Right forelimb (tissue), 1 donor: ENCODE data around the gene RPS6KC1.
"Not testable (repeated sequence)": the region's sequence is repeated elsewhere in the genome, so short reads cannot be mapped to it uniquely, and the experiment has no call there.

Source experiments
- DNase-seq: peaks from one replicate; pipeline ENCODE4 v3.0.0-alpha.2; 2018

The RPS6KC1 gene

GRCh38 chr1:213054733-213055591 is 3.9 kb downstream of the RPS6KC1 start:
- DNase-seq = no peak

DNA sequence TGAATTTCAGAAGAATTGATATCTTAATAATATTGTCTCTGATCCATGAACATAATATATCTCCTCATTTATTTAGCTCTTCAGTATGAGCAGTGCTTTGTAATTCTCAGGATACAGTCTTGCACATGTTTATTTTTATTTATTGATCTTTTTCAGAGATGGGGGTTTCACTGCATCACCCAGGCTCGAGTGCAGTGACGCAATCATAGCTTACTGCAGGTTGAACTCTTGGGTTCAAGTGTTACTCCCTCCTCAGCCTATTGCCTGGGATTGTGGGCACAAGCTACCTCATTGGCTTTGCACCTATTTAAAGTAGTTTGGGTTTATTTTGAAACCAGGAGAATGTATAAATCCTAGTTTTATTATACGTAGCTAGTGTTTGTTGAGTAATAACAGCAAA is 4.7 kb downstream of the RPS6KC1 start:
- DNase-seq = no peak

DNA sequence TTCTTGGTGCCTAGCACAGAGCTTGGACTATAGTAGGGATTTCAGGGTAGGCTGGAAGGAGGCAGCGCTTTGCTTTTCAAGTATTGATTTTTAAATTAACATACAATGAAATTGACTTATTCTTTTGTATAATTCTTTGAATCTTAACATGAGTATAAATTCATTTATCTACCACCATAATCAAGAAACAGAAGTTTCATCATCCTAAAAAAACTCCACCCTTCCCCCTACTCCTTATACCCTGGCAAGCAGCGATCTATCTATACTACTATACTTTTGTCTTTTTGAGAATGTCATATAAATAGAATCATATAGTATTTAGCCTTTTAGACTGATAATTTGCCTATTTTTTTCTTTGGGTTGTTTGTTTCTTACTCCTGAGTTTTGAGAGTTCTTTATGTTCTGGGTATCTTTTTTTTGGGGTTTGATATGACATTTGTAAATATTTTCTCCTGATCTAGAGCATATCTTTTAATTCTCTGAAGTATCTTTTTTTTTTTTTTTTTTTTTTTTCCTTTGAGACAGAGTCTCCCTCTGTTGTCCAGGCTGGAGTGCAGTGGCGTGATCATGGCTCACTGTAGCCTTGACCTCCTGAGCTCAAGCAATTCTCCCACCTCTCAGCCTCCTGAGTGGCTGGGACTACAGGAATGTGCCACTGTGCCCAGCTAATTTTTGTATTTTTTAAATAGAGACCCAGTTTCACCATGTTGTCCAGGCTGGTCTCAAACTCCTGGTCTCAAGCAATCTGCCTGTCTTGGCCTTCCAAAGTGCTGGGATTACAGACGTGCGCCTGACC is 6.4 kb downstream of the RPS6KC1 start:
- no peak for DNase-seq

DNA sequence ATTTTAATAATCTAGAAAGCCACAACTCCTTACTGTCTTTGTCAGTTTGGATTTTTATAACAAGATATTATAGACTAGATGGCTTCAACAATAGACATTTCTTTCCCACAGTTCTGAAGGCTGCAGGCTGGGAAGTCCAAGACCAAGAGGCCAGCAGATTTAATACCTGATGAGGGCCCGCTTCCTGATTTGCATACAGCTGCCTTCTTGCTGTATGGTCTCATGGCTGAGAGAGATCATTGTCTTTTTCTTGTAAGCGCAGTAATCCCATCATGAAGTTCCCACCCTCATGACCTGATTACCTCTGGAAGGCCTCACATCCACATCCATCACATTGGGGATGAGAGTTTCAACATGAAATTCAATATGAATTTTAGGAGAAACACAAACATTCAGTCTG is 9.8 kb downstream of the RPS6KC1 start:
- DNase-seq = no peak

DNA sequence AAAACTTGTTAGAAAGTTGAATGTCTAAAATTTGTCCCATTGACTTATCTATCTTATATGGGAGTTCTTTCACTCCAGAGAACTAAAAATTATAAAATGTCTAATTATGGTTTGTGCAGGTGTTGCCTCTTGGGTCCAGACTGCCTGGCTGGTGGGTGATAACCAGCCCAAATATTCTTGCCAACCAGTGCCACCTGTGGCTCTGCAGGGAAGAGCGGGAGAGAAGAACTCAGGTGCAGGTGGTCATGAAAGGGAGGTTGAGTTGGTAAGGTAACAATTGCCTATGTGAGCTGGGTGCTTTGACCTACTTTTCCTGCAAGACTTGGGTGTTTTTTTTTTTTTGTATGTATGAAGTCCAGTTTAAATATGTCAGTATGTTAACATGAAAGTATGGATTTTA is 10.2 kb downstream of the RPS6KC1 start:
- no peak for DNase-seq

DNA sequence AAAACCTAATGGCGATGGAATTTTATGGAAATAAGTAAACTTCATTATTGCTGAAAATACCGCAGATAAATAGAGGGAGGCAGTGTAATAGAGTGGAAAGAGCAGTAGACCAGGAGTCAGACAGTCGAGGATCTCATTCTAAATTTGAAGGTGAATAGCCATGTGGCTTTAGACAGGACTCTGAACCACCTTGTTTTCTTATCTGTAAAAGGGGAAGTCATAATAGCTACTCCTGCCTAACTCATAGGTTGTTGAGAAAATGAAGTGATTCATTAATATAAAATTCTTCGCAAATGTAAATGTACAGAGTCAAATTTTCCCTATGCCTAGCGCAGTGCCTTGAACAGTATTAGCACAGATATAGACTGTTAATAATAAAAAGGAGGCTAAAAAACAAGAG is 14.8 kb downstream of the RPS6KC1 start:
- no peak for DNase-seq

DNA sequence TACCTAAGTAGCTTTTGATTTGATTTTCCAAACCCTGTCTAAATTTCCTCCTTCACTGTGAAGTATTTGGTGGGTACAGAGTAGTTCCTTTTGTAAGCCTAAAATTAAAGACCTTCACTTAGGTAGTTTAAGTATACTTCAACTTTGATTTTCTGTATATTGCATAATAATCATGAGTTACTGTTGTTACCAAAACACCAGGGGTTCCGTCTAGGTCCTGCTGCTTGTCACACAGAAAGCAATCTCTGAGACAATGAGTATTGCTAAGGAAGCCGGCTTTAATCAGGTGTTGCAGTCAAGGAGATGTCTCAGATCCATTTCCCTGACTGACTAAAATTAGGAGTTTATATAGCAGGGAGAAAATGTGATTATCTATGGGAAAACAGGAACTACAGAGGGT is 15.3 kb downstream of the RPS6KC1 start:
- no peak for DNase-seq

DNA sequence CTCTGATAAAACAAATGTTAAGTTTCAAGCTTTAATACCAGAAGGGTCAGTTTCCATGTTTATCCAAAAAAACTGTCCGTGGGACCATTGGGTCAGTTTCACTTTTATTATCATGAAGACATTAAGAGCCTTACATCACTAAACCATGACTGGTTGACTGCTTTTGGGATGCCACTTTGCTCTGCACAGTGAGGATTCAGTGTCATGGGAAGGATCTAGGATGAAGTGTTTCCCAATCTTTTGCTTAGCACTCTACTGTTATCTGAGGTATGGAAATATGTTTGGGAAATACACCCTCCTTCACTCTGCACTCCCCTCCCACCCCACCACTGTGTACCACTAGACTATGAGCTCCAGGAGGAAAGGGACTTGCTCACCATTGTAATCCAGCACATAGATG is 16.3 kb downstream of the RPS6KC1 start:
- DNase-seq = no peak

DNA sequence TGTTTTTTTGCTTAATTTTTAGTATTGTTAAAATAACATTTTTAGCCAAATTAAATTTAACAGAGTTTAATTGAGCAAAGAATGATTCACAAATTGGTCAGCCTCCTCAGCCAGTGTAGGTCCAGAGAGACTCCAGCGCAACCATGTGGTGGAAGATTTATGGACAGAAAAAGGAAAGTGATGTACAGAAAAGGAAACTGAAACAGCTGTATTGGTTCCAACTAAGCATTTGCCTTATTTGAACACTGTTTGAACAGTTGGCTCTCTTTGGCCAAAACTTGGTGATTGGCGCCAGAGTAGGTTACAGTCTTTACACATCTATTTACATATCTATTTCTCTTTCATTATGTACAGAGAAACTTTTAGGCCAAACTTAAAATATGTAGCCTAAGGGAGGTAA is 19.4 kb downstream of the RPS6KC1 start:
- no peak for DNase-seq

DNA sequence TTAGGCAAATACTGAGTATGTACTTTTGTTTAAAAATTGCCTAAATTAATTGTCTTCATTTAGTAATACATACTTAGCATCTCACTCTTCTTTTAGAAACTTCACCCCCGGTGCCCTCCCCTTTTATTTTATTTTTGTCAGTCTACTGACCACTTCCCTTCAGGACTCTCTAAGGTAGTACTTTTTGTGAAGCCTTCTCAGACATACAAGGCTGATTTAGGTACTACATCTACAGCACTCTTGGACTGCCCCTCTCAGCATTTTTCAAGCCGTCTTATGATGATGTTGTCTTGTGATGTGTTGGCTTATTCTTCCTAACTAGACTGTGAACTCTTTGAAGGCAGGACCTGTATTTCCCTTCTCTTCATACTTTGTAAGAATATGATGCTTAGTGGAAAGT is 24.7 kb downstream of the RPS6KC1 start:
- no peak for DNase-seq

- DNase-seq = no peak
Measured at GRCh38 chr1:213082420-213083111, 31.5 kb downstream of the RPS6KC1 start.

DNA sequence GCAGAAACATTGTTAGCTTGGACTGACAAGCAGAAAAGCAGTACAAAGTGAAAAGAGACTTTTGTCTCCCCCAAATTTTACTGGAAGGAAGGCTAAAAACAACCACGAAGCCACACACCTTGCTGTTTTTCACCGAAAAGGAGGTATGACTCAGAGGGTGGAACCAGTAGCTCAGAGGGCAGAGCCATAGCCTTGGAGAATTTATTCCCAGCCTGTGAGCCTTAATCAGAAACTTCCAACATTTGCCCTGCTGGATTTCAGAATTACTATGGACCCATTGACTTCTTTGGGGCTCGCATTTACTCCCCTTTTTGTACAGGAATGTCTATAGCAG is 32.0 kb downstream of the RPS6KC1 start:
- no peak for DNase-seq

DNA sequence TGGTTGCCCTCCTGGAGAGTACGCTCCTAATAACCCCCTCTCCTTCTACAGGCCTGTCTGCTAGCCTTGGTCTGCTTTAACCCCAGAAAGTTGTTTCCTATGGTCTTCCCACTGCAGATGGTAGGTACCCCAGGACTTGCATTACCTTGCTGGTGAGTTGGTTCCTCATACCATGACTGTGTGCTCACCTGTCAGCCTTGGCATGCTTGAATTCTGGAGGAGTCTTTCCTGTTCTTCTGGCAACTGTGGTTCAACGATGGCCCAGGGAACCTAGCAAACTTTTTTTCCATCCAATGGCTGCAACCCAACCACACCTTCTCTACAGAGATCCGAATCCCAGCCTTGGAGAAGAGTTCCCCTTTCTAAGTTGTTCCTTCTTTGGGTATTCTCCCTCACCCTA is 36.9 kb downstream of the RPS6KC1 start:
- DNase-seq = no peak

GRCh38 chr1:213089924-213090677 is 39.1 kb downstream of the RPS6KC1 start:
- no peak for DNase-seq

DNA sequence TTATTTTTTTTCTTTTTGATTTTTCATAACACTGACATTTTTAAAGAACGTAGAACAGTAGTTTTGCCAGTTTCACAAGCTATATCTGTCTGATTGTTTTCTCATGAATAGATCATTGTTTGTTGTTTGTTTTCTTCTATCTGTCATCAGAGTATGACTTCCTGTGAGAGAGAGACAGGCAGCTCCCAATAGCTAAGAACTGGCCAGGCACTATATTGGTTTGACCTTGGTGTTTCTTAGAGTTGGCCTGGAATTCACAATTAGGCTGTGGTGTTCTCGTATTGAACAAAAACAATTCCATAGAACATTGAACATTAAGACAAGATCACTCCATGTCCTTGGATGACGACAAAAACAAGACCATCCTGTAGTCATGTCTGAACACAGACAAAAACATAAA is 43.4 kb downstream of the RPS6KC1 start:
- DNase-seq = no peak

- DNase-seq = no peak
Measured at GRCh38 chr1:213095467-213095866, 44.4 kb downstream of the RPS6KC1 start.

GRCh38 chr1:213099682-213100399 is 48.8 kb downstream of the RPS6KC1 start:
- DNase-seq = no peak

DNA sequence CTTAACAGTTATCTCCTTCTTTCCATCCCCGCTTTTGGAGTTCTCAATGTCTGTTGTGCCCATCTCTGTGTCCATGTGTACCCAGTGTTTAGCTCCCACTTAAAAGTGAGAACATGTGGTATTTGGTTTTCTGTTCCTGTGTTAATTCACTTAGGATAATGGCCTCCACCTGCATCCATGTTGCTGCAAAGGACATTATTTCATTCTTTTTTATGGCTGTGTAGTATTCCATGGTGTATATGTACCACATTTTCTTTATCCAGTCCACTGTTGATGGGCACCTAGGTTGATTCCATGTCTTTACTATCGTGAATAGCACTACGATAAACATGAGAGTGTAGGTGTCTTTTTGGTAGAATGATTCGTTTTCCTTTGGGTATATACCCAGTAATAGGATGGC is 49.5 kb downstream of the RPS6KC1 start:
- not testable (repeated sequence) for DNase-seq

DNA sequence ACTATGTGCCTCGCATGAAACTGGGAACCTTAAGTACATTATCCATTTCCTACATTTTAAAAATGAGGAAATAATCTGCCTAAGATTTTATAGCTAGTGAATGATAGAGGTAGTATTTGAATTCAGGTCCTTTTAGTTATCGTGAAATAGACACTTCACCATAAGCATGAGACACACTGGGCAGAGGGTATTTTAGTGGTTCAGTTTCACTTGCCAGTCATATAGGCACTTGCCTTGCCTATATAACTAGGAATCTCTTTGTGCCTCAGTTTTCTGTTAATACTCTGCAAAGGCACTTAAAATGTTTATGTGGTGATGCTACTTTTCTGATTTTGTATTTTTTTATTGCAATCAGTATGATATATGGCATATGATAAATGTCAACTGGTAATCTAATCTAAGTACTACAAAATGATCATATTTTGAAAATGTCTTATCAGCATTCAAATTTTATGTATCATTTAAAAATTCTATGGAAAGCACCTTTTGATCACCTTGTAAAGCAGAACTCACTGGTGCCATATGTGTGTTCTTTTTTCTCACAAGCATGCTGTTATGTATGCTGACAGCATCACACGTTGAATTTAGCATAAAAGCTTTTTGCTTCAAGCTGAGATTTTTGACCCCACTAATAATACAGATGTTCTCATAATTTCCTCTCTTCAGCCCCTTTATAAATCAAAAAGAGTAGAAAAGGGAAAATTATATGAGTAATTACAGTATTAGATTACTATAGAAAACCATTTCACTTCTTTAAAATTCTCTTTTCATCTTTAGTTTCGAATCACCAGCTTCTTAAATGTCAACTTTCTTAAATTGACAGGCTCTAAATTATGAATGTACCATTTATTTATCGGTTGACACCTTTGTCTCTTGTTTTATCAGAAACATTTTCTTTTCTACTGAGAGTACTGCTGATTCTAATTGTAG is 52.6 kb downstream of the RPS6KC1 start:
- no peak for DNase-seq

DNA sequence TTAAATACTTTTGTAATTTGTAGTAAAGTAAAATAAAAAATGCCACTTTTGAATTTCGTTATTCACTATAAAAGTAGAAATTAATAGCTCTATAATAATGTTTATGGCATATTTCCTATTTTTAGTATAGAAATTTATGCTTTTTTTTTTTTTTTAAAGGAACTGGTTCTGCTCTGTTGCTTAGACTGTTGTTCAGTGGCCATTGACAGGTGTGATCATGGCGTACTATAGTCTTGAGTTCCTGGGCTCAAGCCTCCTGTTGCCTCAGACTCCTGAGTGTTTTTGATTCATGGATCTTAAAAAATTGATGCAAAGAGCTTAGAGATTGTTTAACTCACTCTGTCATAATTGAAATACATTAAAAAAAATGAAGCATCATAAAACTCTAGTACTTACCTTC is 53.6 kb downstream of the RPS6KC1 start:
- no peak for DNase-seq

DNA sequence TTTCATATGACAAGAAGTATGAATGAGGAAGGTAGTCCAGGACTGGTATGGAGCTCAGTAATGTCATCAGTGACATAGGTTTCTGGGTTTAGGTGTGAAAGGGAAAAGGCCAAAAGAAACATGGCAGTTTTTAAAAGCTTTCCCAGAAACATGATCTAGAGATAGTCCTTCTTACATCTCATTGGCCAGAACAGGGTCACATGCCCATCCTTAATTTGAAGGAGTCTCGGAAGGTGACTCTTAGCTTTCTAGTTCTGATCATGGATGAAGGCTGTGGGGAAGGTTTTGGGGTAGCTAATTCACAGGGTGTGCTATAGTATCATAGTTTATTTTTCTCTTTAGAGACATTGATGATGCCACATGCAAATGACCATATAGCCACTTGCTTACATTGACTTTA is 55.3 kb downstream of the RPS6KC1 start:
- DNase-seq = no peak
